Activated CD4-positive, alpha-beta T cell treated with anti-CD3 and anti-CD28 coated beads for 24 hours (primary cell): ENCODE measurements around the gene HEBP2.
"Not testable (repeated sequence)": the region's sequence is repeated elsewhere in the genome, so short reads cannot be mapped to it uniquely, and the experiment has no call there.

Source experiments
- DNase-seq, 2 donors: peaks; one replicate each; pipeline ENCODE4 v3.0.0-alpha.2; 2020; ENCODE audit warnings: low read depth in 2 of 2

Gene HEBP2

DNA sequence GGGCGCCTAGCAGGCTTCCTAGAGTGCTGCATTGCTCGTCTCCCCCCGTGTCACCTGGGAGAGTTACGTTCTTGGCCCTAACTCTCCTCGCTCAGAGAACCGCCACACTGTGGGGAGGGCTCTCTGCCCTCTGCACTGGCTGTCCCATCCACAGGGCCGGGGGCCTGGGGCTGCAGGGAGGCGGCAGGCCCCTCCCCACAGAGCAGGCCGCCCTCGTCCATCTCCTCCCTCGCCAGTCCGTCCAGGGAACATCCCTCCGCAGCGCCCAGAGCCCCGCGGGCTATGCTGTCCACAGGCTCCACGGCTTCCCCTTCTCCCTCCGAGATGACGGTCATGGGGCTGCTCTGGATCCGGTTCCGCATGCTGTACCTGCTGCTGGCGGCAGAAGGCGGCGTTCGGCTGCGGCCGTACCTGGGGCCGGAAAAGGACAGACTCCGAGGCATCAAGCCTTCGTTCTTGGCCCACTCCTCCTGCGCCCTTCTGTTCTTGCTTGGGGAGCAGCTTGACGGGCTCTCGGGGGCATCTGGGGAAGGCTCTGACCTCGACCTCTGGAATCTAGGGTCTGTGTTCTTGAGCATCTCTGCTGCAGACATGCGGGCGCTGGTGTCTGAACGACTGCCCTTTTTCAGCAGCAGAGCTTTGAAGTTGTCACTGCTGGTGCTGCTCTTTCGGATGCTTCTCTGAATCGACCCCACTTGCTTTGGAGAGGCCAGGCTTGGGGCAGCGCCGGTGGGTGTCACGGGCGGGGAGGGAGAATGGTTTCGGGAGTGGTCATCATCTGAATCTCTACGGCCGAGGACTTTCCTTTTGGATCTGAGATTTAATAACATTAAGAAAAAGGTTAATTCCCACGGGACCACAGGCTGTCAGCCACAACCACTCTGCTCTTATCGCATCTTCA, 20.2 kb downstream of the HEBP2 start:
- no peak for DNase-seq

- not testable (repeated sequence) for DNase-seq
Observed at GRCh38 chr6:138425256-138425655, 21.2 kb downstream of the HEBP2 start.

DNA sequence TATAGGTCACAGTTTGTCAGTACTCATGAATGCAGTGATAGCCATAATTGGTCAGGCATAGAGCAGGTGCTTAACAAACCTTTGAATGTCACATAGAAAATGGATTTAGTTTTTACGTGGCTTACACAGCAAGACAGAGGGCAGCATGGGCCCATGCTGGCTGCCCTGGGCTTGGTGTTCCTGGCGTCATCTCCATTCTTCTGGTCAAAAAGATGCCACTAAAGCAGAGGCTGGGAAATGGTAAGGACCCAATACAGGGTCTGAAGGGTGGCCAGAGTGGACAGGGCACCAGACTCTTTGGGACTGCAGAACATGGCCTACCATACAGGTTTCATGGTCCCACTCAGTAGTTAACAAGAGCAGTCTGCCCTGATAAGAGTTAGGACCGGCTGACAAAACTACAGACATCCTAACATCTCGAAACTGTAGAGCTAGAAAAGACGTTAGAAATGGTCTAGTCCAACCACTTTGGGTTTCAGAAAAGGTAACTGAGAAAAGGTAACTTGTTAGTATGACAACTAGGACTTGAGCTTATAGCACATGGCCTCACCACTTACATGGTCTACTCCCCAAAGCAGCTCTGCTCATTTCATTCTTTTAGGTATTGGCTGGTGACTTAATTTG, 22.6 kb downstream of the HEBP2 start:
- DNase-seq = no peak

DNA sequence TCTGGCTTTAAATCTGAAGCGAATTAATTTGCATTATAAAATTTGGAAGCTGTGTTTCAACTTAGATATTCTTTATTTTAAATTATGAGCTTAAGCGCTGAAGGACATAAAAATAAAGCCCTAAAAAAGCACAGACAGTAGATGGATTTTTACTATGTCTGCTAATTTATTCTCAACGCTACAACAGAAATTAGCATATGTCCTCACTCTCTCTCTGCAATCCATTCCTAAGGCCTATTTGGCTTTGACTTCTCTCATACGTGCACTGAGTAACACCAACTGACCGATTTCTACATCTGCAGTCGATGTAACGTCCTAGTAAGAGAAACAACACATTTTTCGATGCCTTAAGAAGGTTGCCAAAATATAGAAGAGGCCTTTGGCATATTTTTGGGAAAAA, 23.7 kb downstream of the HEBP2 start:
- DNase-seq = no peak

DNA sequence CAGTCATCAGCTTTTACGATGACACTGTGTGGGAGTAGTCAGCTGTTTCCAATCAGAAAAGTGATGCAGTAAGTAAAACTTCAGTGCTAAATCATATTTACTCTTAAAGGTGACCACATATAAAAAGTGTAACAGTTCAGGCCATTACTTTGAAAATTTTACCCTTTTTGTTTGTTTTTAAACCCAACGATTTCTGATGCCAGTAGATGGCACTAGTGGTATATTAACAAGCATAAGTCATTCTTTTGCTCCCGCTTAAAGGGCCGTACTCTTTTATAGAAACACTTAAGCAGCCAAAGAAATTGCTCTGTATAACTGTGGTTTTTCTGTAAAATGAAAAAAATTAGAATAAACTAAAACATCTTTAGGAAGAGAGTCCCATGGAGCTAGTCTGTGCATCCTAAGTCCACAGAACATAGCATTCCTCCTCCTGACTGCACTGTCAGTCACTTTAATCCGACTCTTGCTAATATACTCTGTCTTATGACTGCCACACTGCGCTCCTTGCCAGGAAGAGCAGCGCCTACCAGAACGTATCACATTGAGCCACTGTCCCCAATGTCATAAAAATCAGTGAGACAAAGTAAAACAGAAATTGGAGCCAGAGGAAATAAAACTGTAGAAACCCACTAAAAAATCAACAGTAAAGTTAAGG, 25.0 kb downstream of the HEBP2 start:
- DNase-seq = peak in 1 of 2 donors; percentile 16

DNA sequence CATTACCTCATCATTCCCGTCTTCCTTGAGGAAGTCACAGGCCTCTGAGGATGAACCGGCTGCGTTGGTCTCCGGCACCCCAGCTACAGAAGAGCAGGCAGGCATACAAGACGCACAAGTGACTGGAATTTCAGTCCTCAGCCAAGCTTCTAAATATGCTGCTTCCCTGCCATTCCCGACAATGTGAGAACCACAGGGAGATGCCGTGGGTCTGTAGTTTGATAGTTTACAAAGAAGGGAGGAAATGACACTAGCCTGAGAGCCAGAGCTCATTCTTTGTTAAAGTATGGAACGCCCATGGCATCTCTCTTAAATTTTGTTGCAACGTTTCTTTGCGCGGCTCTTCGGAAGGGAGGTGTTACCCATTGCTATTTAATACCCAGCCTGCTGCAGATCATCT, 25.7 kb downstream of the HEBP2 start:
- no peak for DNase-seq

GRCh38 chr6:138430361-138431145, 26.5 kb downstream of the HEBP2 start:
- DNase-seq = no peak

GRCh38 chr6:138431256-138432062, 27.4 kb downstream of the HEBP2 start:
- DNase-seq = no peak

GRCh38 chr6:138432063-138432356, 28.0 kb downstream of the HEBP2 start:
- DNase-seq = no peak

DNA sequence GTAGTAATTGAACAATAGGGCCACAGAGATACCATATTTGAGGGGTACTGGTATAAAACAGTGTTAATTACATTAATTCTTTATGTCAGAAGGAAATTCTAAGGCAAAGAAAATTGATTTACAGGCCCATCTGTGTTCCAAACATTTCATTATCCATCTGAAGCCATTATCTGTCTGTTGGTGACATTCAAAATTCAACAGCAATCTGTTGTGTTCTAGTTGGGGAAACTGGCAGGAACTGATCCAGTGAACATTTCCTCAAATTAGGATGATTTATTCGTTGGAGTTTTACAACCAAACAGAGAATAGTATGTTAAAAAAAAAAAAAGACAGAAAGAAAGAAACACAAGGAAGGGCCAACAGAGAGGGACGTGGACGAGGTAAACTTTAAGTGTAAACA, 30.1 kb downstream of the HEBP2 start:
- no peak for DNase-seq

DNA sequence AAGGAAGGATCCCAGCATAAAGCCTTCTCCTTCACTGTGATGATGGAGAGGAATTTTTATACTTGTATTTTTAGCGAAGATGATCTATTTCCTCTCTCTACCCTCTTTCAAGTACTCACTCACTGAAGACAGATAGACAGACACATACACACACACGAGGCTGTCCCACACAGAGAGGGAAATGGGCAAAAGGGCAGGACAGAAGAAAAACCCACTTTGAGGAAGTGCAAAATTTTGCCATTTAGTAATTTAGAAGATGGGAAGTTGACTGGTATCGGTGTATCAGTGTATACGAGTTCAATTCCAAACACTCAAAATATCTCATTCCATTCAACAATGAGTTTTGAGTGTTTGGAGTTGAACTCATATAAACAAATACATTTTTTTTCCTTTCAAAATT, 30.9 kb downstream of the HEBP2 start:
- DNase-seq = no peak

- no peak for DNase-seq
Observed at GRCh38 chr6:138439546-138439945, 35.5 kb downstream of the HEBP2 start.

DNA sequence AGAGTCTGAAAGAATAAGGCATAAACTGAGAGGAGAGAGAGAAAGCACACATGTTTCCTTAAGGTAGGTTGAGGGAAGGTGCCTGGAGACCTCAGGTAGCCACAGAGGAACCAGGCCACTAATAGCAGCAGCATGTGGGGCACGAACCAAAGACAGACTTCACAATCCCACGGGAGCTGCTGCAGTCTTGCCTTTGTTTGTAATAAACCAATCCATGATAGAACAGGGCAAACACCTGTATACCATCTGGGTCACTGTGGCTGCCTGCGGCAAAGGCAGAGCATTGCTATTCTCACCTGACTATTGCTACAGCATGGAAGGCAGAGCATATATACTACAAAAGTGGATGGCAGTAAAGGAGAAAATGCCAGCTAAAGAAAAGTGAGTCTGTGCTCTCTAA, 36.3 kb downstream of the HEBP2 start:
- no peak for DNase-seq

DNA sequence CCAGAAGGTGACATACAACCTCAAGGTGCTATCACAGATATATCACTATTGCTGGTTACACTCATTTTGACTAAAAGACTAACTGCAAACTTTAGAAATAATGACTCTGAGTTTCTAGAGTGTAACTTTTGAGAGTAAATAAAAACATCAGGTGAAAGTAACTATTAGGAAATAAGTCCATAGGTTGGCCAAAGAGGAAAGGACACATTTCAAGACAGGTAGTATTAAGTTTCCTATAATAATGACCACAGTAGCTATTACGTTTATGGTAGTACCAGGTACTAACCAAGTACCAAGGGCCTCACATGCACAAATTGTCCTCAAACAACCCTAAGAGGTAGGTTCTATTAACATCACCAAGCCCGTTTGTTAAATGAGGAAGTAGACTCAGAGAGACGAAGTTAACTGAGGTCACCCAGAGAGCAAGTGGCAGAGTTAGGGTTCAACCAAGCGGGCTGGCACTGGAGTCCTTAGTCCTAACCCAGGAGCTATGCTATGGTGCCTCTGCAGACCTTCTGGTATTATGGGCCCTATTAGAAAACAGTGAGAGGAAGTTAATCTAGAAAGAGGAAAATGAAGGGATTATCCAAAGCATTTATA, 36.8 kb downstream of the HEBP2 start:
- DNase-seq = no peak

DNA sequence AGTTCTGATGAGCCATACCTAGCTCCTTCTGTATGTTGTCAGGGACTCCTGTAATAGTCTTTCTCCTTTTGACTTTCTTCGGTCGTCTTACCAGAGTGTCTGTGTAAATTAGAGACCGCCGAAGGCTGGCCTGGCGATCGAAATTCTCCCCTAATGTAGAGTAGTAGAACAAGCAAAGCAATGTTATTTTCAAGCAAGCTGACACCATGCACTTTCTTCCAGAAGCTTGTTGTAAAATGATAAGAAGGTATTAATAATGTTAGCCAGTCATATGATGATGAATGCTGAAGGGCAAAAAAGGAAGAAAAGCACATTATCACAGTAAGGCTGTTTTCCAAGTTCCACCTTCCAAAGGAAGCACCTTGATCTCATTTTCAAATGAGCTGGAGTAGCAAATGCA, 37.9 kb downstream of the HEBP2 start:
- DNase-seq = no peak

GRCh38 chr6:138442663-138443062, 38.6 kb downstream of the HEBP2 start:
- no peak for DNase-seq

- no peak for DNase-seq
Observed at GRCh38 chr6:138443979-138444378, 40.0 kb downstream of the HEBP2 start.

- no peak for DNase-seq
Observed at GRCh38 chr6:138446821-138447220, 42.8 kb downstream of the HEBP2 start.

DNA sequence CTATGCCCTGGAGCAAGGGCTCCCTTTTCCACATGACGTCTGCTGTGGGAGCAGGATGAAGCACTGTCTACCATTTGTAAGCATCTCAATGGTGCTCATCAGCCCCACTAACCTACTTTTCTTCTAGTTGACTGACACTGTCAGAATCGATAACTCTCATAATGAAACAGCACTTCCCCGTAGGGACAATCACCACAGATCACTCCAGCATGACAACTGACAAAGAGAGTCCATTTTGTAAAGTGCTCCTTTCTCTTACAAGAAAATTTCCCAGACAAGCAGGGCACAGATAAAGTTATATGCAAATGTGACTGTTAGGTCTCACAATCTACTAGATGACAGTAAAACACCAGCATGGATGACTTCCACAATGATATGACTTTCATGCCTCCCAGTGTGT, 46.4 kb downstream of the HEBP2 start:
- no peak for DNase-seq

GRCh38 chr6:138451043-138451442, 47.0 kb downstream of the HEBP2 start:
- no peak for DNase-seq
